ENCODE measurements around the gene CREB3. TPM values are rescaled to one million over a fixed set of nuclear protein-coding genes. Genes with fewer than 3 reads are reported as not detected.

The CREB3 gene
- polyA plus RNA-seq, 1 experiment: 75.8 TPM

GRCh38 chr9:35705836-35706430, 26.5 kb upstream of the CREB3 start:
- H3K27me3 ChIP-seq (ENCODE audit: control insufficient read depth, insufficient read depth, low read length): no peaks in the 10 kb centered on the region
- peaks cover 68% of the 10 kb centered on the region for H3K36me3 ChIP-seq (ENCODE audit: control insufficient read depth, insufficient read depth, low read length)
- ChIA-PET POLR2A (no interaction called here), CTCF (interaction anchor here (0.9 to 16.4 kb wide), 3 partner anchors 9 to 84 kb away, joined by 3 to 177 read pairs (median 3); no protein-coding TSS in a partner anchor)
- DNase-seq (ENCODE audit: low read depth): no peak
- no peak overlapping the region for H3K4me3 ChIP-seq (ENCODE audit: low read depth, low read length)
- TF ChIP-seq, protein P1, sequence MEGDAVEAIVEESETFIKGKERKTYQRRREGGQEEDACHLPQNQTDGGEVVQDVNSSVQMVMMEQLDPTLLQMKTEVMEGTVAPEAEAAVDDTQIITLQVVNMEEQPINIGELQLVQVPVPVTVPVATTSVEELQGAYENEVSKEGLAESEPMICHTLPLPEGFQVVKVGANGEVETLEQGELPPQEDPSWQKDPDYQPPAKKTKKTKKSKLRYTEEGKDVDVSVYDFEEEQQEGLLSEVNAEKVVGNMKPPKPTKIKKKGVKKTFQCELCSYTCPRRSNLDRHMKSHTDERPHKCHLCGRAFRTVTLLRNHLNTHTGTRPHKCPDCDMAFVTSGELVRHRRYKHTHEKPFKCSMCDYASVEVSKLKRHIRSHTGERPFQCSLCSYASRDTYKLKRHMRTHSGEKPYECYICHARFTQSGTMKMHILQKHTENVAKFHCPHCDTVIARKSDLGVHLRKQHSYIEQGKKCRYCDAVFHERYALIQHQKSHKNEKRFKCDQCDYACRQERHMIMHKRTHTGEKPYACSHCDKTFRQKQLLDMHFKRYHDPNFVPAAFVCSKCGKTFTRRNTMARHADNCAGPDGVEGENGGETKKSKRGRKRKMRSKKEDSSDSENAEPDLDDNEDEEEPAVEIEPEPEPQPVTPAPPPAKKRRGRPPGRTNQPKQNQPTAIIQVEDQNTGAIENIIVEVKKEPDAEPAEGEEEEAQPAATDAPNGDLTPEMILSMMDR (IDR thresholded peaks at IDR 0.05; ENCODE audit: insufficient read depth, low read depth, low read length): no peak

GRCh38 chr9:35706951-35707350, 25.5 kb upstream of the CREB3 start:
- Histone ChIP-seq H3K27me3 (ENCODE audit: control insufficient read depth, insufficient read depth, low read length) (no peaks in the 10 kb centered on the region), H3K4me3 (ENCODE audit: low read depth, low read length) (no peak overlapping the region), H3K36me3 (ENCODE audit: control insufficient read depth, insufficient read depth, low read length) (peaks cover 71% of the 10 kb centered on the region)
- CTCF ChIA-PET: interaction anchor here (0.6 to 16.4 kb wide), 4 partner anchors 10 to 191 kb away, joined by 3 to 177 read pairs (median 4); no protein-coding TSS in a partner anchor
- POLR2A ChIA-PET: no interaction called here
- TF ChIP-seq, protein P1 (IDR thresholded peaks at IDR 0.05; ENCODE audit: insufficient read depth, low read depth, low read length): no peak
- no peak for DNase-seq (ENCODE audit: low read depth)

DNA sequence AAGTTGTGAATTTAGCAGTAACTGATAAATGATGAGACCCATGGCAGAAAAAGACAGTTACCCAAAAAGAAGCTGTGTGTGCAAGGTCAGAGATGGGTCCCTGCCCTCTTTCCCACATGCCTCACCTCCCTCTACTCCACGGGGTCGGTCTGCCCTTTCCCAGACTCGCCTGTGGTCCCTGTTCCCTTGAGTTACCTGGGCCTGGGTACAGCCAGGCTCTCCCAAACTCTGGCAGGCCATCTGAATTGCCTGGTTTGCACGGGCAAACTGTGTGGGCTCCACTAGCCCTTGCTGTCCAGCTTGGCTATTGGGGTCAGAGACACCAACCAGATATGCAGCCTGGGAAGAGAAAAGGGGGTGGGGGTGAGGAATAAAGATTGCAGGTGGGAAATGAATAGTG, 24.3 kb upstream of the CREB3 start:
- no peak overlapping the region for H3K4me3 ChIP-seq (ENCODE audit: low read depth, low read length)
- TF ChIP-seq, protein P1 (IDR thresholded peaks at IDR 0.05; ENCODE audit: insufficient read depth, low read depth, low read length): no peak
- CTCF ChIA-PET: interaction anchor here (1.2 to 16.4 kb wide), 3 partner anchors 9 to 20 kb away, joined by 5 to 177 read pairs (median 5); no protein-coding TSS in a partner anchor
- H3K27me3 ChIP-seq (ENCODE audit: control insufficient read depth, insufficient read depth, low read length): no peaks in the 10 kb centered on the region
- H3K36me3 ChIP-seq (ENCODE audit: control insufficient read depth, insufficient read depth, low read length): peaks cover 72% of the 10 kb centered on the region
- POLR2A ChIA-PET: no interaction called here
- DNase-seq (ENCODE audit: low read depth): no peak

- TF ChIP-seq, protein P1 (IDR thresholded peaks at IDR 0.05; ENCODE audit: insufficient read depth, low read depth, low read length): no peak
- CTCF ChIA-PET: interaction anchor here (1.0 to 16.4 kb wide), 4 partner anchors 10 to 51 kb away, joined by 3 to 177 read pairs (median 4); no protein-coding TSS in a partner anchor
- DNase-seq (ENCODE audit: low read depth): no peak
- POLR2A ChIA-PET: no interaction called here
- Histone ChIP-seq H3K36me3 (ENCODE audit: control insufficient read depth, insufficient read depth, low read length) (peaks cover 63% of the 10 kb centered on the region), H3K4me3 (ENCODE audit: low read depth, low read length) (no peak overlapping the region), H3K27me3 (ENCODE audit: control insufficient read depth, insufficient read depth, low read length) (no peaks in the 10 kb centered on the region)
Observed at GRCh38 chr9:35710818-35711500, 21.5 kb upstream of the CREB3 start.

All from BJ (cell line).